CD4-positive, alpha-beta T cell (primary cell): ENCODE data around the gene ZNF628. TPM values are rescaled to one million over a fixed set of nuclear protein-coding genes. Genes with fewer than 3 reads are reported as not detected.

ENCODE experiments used
- ATAC-seq: fragments of 200-7000 bp; cut with Tn5 transposase; one replicate; pipeline ENCODE4 v1.10.0; 2022; ENCODE audit warnings: mild to moderate bottlenecking; ENCODE audit not compliant: poor library complexity
- CTCF ChIA-PET: fragments of 350-600 bp; sonication (Branson Sonifier 250); formaldehyde crosslinking; loops from one replicate; lab custom pipeline; 2021; ENCODE audit warnings: antibody characterized with exemption, inconsistent platforms; lab: Charles Lee
- POLR2A ChIA-PET: fragments of 350-600 bp; sonication (Branson Sonifier 250); formaldehyde crosslinking; loops from one replicate; lab custom pipeline; 2021; ENCODE audit warnings: antibody characterized with exemption, inconsistent platforms; lab: Charles Lee
- DNase-seq, 14 experiments: peaks; one replicate each; pipeline ENCODE4 v3.0.0-alpha.2; 2013 to 2020; ENCODE audit warnings: mixed read lengths in 2 of 14
- H3K27ac ChIP-seq, 2 donors: one replicate each; pipeline versions ENCODE4 v1.5.1 to v1.7.0; 2013; ENCODE audit warnings: low read length in 2 of 2, low read depth in 1 of 2, mild to moderate bottlenecking in 1 of 2
- H3K27me3 ChIP-seq, 2 experiments: 1 replicate in 1 of 2; 2 replicates in 1 of 2; pipeline versions ENCODE4 v1.6.1 to v1.7.0; 2013; ENCODE audit warnings: low read length in 2 of 2, control low read depth in 1 of 2, mild to moderate bottlenecking in 1 of 2, moderate library complexity in 1 of 2; ENCODE audit not compliant: insufficient read depth in 2 of 2, control insufficient read depth in 1 of 2
- H3K36me3 ChIP-seq: one replicate; pipeline ENCODE4 v1.6.1; 2013; ENCODE audit warnings: low read length, control low read depth; ENCODE audit not compliant: insufficient read depth
- H3K4me1 ChIP-seq: one replicate; pipeline ENCODE4 v1.6.1; 2013; ENCODE audit warnings: low read length, control low read depth; ENCODE audit not compliant: insufficient read depth
- H3K4me3 ChIP-seq: one replicate; pipeline ENCODE4 v1.5.1; 2013; ENCODE audit warnings: mild to moderate bottlenecking, low read length, moderate library complexity
- H3K9me3 ChIP-seq, 2 experiments: 1 replicate in 1 of 2; 2 replicates in 1 of 2; pipeline versions ENCODE4 v1.6.1 to v1.7.0; 2013; ENCODE audit warnings: low read length in 2 of 2, mild to moderate bottlenecking in 2 of 2, control low read depth in 1 of 2, moderate library complexity in 1 of 2; ENCODE audit not compliant: control insufficient read depth in 1 of 2, insufficient read depth in 1 of 2
- H3K27ac Mint-ChIP-seq: one replicate; pipeline ENCODE4 v1.8.0; 2020; ENCODE audit warnings: mixed read lengths
- H3K27me3 Mint-ChIP-seq: one replicate; pipeline ENCODE4 v1.8.0; 2021; ENCODE audit warnings: mixed read lengths
- H3K36me3 Mint-ChIP-seq: one replicate; pipeline ENCODE4 v1.8.0; 2021; ENCODE audit warnings: low read depth, mixed read lengths
- H3K4me1 Mint-ChIP-seq: one replicate; pipeline ENCODE4 v1.8.0; 2021; ENCODE audit warnings: low read depth, mixed read lengths
- H3K4me3 Mint-ChIP-seq: one replicate; pipeline ENCODE4 v1.8.0; 2020; ENCODE audit warnings: mild to moderate bottlenecking, mixed read lengths
- H3K9me3 Mint-ChIP-seq: one replicate; pipeline ENCODE4 v1.8.0; 2020; ENCODE audit warnings: mixed read lengths
- intact Hi-C, 2 experiments: fragments of 100-400 bp; cut with DNase I in 1 of 2; cut with micrococcal nuclease in 1 of 2; formaldehyde crosslinking; loops; one replicate each; pipeline versions ENCODE4 v1.15.1 to v1.9.0; 2023 to 2025; cut with DNase I, micrococcal nuclease
- total RNA-seq, 174 experiments: library from RNA in 2 of 174; stranded (reverse) in 2 of 174; gene quantifications; one replicate each; pipeline ENCODE4 v1.2.3 and lab custom pipeline; 2021 to 2026
- TF ChIP-seq, protein P1 (sequence below): fragments of 200-600 bp; IDR thresholded peaks from one replicate; pipeline ENCODE4 v1.8.0; 2022; ENCODE audit warnings: antibody characterized with exemption, mild to moderate bottlenecking

The ZNF628 gene
- total RNA-seq, 2 experiments from 2014 or later, result 26.6 to 27.2 TPM

DNA sequence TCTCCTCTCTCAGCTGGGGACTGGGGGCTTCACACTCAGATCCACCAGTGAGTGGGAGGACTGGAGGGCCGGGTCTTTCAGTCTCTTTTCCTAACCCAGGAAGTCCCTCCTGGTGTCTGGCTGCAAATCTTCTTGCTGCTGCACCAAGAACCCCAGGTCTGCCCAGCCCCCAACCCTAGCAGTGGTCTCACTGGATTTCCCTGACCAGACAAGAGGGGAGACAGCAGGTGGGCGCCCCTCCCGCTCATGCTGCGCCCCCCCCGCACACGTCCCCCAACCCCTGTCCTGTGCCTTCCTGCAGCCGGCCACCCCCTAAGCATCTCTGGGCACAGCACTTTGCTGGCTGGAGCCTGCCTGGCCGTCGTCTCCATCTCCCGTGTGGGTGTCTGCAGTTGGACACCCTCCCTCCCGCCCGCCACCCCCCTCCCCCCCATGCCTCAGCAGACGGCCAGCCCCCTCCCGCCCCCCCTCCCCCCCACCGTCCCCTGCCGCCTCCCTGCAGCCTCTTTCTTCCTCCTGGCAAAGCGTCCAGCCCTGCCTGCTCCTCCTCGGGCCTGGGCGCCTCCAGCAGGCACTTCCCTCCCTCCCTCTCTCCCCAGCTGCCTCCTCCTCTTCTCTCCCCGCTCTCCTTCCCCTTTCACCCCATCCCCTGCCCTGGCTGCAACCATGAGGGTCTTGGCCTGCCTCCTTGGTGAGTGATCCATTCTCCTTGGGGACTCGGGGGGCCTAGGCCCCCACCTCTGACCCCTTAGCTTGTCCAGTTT lies 11.7 kb downstream of the ZNF628 start, which contains the start of gene SSC5D:
Gene SSC5D, plus strand, starts transcription at position 513 of the 764 bp plus-strand sequence. Its CDS starts 154 bp downstream, at position 667.
- peaks cover 5% of the 10 kb centered on the region for H3K36me3 ChIP-seq
- CTCF ChIA-PET, result no interaction called here
- intact Hi-C loops, result no loop called here
- Mint-ChIP-seq H3K9me3 (no peaks in the 10 kb centered on the region), H3K27me3 (no peaks in the 10 kb centered on the region), H3K36me3 (no peaks in the 10 kb centered on the region), H3K27ac (peak within 1 kb of the TSS; percentile 51), H3K4me1 (peaks cover 11% of the 10 kb centered on the region), H3K4me3 (peak within 1 kb of the TSS; percentile 30)
- TF ChIP-seq, protein P1, sequence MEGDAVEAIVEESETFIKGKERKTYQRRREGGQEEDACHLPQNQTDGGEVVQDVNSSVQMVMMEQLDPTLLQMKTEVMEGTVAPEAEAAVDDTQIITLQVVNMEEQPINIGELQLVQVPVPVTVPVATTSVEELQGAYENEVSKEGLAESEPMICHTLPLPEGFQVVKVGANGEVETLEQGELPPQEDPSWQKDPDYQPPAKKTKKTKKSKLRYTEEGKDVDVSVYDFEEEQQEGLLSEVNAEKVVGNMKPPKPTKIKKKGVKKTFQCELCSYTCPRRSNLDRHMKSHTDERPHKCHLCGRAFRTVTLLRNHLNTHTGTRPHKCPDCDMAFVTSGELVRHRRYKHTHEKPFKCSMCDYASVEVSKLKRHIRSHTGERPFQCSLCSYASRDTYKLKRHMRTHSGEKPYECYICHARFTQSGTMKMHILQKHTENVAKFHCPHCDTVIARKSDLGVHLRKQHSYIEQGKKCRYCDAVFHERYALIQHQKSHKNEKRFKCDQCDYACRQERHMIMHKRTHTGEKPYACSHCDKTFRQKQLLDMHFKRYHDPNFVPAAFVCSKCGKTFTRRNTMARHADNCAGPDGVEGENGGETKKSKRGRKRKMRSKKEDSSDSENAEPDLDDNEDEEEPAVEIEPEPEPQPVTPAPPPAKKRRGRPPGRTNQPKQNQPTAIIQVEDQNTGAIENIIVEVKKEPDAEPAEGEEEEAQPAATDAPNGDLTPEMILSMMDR, result no peak
- POLR2A ChIA-PET, result interaction anchor here (1.1 to 3.5 kb wide), 3 partner anchors 11 to 167 kb away, joined by 3 to 29 read pairs (median 4); partner anchors contain the start of genes U2AF2 and ZNF628
- H3K27me3 ChIP-seq, result peaks cover 0 to 7% of the 10 kb centered on the region in 2 experiments
- DNase-seq (no peak), ATAC-seq (no peak)
- H3K4me3 ChIP-seq, result no peak within 1 kb of the TSS
- H3K27ac ChIP-seq, result no peak within 1 kb of the TSS
- no peaks in the 10 kb centered on the region for H3K9me3 ChIP-seq
- H3K4me1 ChIP-seq, result peaks cover 26% of the 10 kb centered on the region

DNA sequence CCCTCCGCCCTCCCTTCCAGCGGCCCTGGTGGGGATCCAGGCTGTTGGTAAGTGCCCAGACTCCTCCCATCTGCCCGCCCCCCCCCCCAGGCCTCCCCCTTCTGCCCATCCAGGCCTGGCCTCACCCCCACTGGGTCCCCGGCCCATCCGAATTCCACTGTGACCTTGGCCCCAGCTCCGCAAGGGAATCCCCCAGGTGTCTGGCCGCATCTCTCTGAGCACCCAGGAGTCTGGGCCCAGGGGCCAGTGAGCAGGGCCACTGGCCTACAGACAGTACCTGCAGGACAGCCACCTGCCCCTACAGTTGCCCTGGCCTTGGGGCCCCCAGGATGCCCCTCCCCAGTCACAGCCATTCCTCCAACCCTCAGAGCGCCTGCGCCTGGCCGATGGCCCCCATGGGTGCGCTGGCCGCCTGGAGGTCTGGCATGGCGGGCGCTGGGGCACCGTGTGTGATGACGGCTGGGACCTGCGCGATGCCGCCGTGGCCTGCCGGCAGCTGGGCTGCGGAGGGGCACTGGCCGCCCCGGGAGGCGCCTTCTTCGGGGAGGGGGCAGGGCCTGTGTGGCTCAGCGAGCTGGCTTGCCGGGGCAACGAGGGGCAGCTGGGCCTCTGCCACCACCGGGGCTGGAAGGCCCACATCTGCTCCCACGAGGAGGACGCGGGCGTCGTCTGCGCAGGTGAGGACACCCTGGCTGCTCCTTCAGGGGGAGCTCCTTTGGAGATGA lies 12.7 kb downstream of the ZNF628 start:
- POLR2A ChIA-PET, result interaction anchor here (1.4 kb wide), 1 partner anchor 15 kb away, joined by 4 read pairs; no protein-coding TSS in a partner anchor
- Histone ChIP-seq H3K9me3 (no peaks in the 10 kb centered on the region), H3K4me3 (no peak overlapping the region), H3K27me3 (peaks cover 0 to 7% of the 10 kb centered on the region in 2 experiments), H3K27ac (no peak overlapping the region), H3K36me3 (no peaks in the 10 kb centered on the region), H3K4me1 (peaks cover 19% of the 10 kb centered on the region)
- ATAC-seq (no peak), DNase-seq (no peak)
- Mint-ChIP-seq H3K4me3 (no peak overlapping the region), H3K27ac (no peak overlapping the region), H3K4me1 (peaks cover 11% of the 10 kb centered on the region), H3K9me3 (no peaks in the 10 kb centered on the region), H3K27me3 (no peaks in the 10 kb centered on the region), H3K36me3 (no peaks in the 10 kb centered on the region)
- intact Hi-C loops, result no loop called here
- TF ChIP-seq, protein P1, result no peak
- CTCF ChIA-PET, result interaction anchor here (1.1 kb wide), 1 partner anchor 15 kb away, joined by 4 read pairs; no protein-coding TSS in a partner anchor

DNA sequence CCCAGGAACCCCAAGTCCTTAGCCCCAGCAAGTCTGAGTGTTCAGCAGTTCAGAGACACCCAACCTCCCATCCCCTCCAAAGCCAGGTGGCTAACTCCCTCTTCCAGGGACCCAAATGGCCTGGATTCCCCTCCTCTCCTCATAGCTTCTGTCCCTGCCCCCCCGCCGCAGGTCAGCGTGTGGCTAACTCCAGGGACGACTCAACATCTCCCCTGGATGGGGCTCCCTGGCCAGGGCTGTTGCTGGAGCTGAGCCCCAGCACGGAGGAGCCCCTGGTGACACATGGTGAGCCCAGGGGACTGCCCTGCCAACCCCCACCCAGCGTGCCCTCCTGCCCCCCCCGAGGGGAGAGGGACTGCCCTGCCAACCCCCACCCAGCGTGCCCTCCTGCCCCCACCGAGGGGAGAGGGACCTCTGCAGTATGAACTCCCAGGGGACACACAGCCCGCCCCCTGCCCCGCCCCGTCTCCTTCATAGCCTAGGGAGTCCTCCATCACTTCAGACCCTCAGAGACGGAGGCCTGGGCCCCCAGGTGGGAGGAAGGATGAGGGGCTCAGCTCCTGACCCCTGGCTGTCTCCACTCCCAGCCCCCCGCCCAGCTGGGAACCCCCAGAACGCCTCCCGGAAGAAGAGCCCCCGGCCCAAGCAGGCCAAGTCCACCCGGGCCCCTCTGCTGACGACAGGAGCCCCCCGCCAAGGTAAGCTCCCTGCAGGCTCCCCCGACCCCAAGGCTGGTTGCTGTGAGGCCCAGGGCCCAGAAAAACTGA lies 13.5 kb downstream of the ZNF628 start:
- Mint-ChIP-seq H3K27ac (no peak overlapping the region), H3K27me3 (no peaks in the 10 kb centered on the region), H3K36me3 (no peaks in the 10 kb centered on the region), H3K9me3 (no peaks in the 10 kb centered on the region), H3K4me1 (peaks cover 11% of the 10 kb centered on the region), H3K4me3 (no peak overlapping the region)
- TF ChIP-seq, protein P1, result no peak
- peaks cover 14% of the 10 kb centered on the region for H3K4me1 ChIP-seq
- ATAC-seq (no peak), DNase-seq (no peak)
- intact Hi-C loops, result no loop called here
- no peaks in the 10 kb centered on the region for H3K9me3 ChIP-seq
- no peaks in the 10 kb centered on the region for H3K36me3 ChIP-seq
- H3K27me3 ChIP-seq, result peaks cover 0 to 7% of the 10 kb centered on the region in 2 experiments
- no peak overlapping the region for H3K4me3 ChIP-seq
- ChIA-PET CTCF (interaction anchor here (1.1 kb wide), 1 partner anchor 14 kb away, joined by 4 read pairs; no protein-coding TSS in a partner anchor), POLR2A (interaction anchor here (1.4 kb wide), 1 partner anchor 14 kb away, joined by 4 read pairs; no protein-coding TSS in a partner anchor)
- no peak overlapping the region for H3K27ac ChIP-seq
